Measurements from ENCODE around the gene URB1.

GRCh38 chr21:32386195-32386870 is 6.5 kb downstream of the URB1 start:
- no peak for TF ChIP-seq POLR2A (IDR thresholded peaks at IDR 0.05; ENCODE audit: low read length)
- no peak for TF ChIP-seq GATA1 (IDR thresholded peaks at IDR 0.05; ENCODE audit: low read depth, low read length)

All from erythroblast (primary cell).